HG03521 (cell line): Measurements from ENCODE around the gene PPP1R9B.

ENCODE experiments used
- ATAC-seq: cut with Tn5 transposase; IDR thresholded peaks from one replicate; pipeline ENCODE4 v1.9.1; 2021; ENCODE audit warnings: mild to moderate bottlenecking, moderate library complexity; ENCODE audit not compliant: unreplicated experiment

Gene PPP1R9B, protein sequence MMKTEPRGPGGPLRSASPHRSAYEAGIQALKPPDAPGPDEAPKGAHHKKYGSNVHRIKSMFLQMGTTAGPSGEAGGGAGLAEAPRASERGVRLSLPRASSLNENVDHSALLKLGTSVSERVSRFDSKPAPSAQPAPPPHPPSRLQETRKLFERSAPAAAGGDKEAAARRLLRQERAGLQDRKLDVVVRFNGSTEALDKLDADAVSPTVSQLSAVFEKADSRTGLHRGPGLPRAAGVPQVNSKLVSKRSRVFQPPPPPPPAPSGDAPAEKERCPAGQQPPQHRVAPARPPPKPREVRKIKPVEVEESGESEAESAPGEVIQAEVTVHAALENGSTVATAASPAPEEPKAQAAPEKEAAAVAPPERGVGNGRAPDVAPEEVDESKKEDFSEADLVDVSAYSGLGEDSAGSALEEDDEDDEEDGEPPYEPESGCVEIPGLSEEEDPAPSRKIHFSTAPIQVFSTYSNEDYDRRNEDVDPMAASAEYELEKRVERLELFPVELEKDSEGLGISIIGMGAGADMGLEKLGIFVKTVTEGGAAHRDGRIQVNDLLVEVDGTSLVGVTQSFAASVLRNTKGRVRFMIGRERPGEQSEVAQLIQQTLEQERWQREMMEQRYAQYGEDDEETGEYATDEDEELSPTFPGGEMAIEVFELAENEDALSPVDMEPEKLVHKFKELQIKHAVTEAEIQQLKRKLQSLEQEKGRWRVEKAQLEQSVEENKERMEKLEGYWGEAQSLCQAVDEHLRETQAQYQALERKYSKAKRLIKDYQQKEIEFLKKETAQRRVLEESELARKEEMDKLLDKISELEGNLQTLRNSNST

GRCh38 chr17:50150354-50151040 is at the start of gene PPP1R9B:
PPP1R9B (minus strand) TSS chr17:50150677; CDS start chr17:50150513, 164 bp downstream.
- no peak for ATAC-seq

- no peak for ATAC-seq
Observed at GRCh38 chr17:50199803-50200456, 49.5 kb upstream of the PPP1R9B start.

- no peak for ATAC-seq
Observed at GRCh38 chr17:50199211-50199802, 48.8 kb upstream of the PPP1R9B start.

GRCh38 chr17:50198026-50198669 is 47.7 kb upstream of the PPP1R9B start:
- no peak for ATAC-seq

DNA sequence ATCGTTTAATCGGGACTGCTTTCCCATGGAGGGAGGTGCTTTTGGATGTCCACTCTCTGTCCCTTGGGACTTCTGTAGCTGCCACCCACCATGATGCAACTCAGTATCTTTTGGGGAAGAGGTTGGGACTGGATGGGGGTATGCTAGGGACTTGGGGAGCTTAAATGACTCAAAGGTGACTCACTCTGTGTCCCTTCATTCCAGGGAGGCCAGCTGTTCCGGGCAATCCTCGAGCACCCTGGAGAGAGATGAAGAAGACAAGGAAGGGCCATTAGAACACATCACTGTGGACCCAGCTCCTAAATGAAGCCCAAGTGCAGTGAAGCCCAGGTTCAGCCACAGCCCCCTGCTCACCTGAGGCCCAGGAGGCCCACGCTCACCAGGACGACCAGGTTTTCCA is 46.3 kb upstream of the PPP1R9B start:
- ATAC-seq: no peak

- ATAC-seq: no peak
Observed at GRCh38 chr17:50196036-50196435, 45.6 kb upstream of the PPP1R9B start.

GRCh38 chr17:50194934-50195865 is 44.7 kb upstream of the PPP1R9B start:
- no peak for ATAC-seq

DNA sequence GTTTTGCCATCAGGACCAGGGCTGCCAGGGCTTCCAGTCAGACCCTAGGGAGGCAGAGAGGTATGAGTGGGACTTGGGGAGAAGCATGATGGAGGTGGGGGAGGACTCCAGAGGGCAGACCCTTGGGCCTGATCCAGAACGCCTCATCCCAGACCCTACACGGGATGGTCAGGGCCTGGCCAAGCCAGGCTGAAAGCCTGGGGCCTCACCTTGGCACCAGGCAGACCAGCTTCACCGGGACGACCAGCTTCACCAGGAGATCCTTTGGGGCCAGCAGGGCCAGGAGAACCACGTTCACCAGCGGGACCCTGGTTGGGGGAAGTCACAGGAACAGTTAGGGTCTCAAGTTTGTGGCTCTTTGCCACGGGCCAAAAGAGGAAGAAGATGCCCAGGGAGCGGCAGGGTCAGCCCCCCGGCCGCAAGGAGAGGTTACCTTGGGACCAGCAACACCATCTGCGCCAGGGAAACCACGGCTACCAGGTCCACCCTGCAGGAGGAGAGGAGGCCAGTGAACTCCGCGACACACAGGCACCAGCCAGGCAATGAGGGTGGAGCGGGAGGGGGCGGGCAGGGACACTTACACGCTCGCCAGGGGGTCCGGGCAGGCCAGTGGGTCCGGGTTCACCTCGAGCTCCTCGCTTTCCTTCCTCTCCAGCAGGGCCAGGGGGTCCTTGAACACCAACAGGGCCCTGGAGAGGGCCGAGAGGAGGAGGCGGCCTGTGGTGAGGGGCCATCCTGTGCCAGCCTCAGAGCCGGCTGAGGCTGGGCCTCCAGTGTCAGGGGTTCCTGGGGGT is 43.9 kb upstream of the PPP1R9B start:
- ATAC-seq: no peak

DNA sequence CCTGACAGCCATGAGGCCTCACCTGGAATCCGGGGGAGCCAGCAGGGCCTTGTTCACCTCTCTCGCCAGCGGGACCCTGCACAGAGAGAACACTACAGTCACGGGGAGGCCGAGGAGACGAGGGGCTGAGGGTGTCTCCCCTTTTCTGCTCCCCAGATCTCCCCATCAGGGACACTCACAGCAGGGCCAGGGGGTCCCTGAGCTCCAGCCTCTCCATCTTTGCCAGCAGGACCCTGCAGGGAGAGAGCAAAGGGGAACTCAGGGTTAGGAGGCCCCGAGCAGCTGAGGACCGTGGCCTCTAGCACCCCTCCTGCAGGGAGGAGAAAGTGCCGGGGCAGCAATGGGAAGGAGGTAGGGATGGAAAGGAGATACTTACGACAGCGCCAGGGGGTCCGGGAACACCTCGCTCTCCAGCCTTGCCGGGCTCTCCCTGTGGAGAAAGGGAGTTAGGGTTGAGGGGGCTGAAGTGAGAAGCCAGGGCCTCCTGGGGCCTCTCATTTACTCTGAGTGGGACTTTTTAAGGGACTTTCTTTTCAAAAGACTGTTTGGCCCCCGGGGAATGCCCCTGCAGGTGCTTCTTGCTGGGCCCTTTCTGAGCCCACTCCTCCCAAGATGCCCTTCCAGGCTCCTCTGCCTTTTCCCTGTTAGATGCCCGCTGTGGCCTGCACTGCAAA is 42.3 kb upstream of the PPP1R9B start:
- no peak for ATAC-seq

GRCh38 chr17:50192144-50192617 is 41.7 kb upstream of the PPP1R9B start:
- ATAC-seq: no peak

- no peak for ATAC-seq
Observed at GRCh38 chr17:50191359-50192143, 41.1 kb upstream of the PPP1R9B start.

DNA sequence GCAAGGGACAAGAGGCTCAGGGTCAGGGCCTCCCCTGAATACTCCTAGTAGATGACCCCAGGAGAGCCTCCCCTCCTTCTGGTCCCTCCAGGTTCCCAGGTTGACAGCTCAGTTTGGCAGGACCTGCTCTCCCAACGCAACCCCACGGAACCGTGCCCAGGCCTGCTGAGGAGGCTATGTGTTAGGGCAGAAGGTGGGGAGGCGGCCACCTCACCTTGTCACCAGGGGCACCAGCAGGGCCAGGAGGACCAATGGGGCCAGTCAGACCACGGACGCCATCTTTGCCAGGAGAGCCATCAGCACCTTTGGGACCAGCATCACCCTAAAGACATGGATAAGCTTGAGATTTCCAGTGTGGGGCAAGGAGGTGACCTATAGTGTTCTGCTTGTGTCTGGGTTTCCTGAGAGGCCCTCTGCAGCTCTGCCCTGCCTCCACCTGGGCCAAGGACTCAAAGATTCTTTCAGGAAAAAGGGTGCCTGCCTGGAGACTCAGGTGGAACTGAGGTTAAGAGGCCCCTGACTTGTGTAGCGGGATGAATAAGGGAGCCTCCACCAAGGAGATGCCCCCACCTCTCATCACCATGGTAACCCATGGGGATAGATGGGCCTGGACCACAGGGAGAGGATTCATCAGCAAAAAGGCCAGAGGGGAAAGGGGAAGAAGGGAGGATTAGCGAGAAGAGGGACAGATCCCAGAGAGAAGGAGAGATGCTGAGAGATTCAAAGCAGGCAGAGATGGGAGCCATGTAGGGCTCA is 40.3 kb upstream of the PPP1R9B start:
- ATAC-seq: no peak

GRCh38 chr17:50190293-50190602 is 39.8 kb upstream of the PPP1R9B start:
- ATAC-seq: no peak

DNA sequence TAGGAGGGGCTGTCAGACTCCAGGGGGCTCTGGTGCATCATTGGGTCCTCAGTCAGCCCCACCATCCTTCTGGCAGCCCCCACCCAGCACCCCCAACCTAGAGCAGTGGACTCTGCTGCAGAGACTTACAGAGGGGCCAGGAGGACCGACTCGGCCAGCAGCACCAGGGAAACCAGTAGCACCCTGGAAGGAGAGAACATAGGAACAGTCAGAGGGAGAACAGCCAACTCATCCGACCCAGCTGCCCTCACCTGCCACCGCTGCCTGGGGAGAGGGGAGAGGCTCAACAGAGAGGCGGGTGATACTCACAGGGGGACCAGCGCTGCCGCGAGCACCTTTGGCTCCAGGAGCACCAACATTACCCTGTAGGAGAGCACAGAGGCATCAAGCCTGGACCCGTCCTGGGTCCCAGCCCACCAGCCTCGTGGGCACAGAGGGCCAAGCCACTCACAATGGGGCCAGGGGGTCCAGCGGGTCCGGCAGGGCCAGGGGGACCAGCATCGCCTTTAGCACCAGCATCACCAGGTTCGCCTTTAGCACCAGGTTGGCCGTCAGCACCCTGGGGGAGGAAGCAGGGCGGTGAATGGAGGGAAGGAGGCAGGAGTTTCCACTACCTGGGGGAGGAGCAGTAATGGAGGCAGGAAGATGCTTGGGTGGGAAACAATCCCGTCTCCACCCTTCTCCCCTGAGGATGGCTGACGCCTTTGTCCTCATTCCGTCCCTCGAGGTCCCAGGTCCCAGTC is 39.2 kb upstream of the PPP1R9B start:
- no peak for ATAC-seq

DNA sequence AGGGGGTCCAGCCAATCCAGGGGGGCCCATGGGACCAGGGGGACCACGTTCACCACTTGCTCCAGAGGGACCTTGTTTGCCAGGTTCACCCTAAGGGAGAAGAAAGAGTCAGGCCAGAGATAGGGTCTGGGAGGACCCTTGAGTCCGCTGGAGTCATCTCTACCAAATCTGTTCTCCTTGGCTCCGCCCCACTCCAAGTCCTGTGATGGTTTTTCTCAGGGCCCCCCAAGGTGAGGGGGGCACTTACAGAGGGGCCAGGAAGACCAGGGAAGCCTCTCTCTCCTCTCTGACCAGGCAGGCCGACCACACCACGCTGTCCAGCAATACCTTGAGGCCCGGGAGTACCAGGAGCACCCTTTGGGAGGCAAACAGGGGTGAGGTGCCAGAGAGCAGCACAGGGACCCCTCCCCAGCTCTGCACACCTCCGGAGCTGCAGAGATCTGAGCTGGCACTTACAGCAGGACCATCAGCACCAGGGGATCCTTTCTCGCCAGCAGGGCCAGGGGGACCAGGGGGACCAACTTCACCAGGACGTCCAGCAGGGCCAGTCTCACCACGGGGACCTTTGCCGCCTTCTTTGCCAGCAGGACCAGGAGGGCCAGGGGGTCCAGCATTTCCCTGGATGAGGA is 38.6 kb upstream of the PPP1R9B start:
- no peak for ATAC-seq
